ENCODE results near the gene MKNK2.
"Not testable (repeated sequence)": the region's sequence is repeated elsewhere in the genome, so short reads cannot be mapped to it uniquely, and the experiment has no call there.

DNA sequence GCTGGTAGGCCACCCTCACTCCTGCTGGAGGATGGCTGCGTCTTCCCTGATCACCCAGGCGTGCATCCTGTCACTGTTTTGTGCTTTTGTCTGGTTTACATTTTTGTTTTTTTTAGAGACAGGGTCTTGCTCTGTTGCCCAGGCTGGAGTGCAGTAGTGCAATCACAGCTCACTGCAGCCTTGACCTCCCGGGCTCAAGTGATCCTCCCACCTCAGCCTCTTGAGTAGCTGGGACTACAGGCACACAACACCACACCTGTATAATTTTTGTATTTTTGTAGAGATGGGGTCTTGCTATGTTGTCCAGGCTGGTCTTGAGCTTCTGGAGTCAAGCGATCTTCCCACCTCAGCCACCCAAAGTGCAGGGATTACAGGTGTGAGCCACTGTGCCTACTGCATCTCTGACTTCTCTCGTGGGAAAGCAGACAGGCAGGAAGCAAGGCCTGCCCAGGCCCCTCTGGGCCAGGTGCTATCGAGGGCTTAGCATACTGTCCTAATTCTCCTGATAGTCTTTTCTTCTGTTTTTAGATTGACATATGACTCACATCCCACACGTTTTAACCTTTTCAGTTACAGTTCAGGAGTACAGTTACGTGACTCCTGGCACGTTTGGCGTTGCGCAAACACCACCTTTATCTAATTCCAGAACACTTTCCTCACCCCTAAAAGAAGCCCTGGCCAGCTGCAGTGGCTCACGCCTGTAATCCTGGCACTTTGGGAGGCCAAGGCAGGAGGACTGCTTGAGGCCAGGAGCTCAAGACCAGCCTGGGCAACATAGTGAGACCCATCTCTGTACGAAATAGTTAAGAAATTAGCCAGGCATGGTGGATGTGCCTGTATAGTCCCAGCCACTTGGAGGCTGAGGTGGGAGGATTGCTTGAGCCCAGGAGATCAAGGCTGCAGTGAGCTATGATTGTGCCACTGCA is 35.9 kb upstream of the MKNK2 start:
- not testable (repeated sequence) for TF ChIP-seq POLR2AphosphoS5 (IDR thresholded peaks at IDR 0.05; ENCODE audit: low read depth, low read length); RFX5 (IDR thresholded peaks at IDR 0.05; ENCODE audit: low read length); CTCF (IDR thresholded peaks at IDR 0.05); RAD21 (IDR thresholded peaks at IDR 0.05; ENCODE audit: low read length); YY1 (IDR thresholded peaks at IDR 0.05; ENCODE audit: low read depth); USF1 (IDR thresholded peaks at IDR 0.05; ENCODE audit: borderline replicate concordance, low read depth)
